Measurements from ENCODE around the gene PSORS1C1. TPM values are rescaled to one million over a fixed set of nuclear protein-coding genes. Genes with fewer than 3 reads are reported as not detected.

The PSORS1C1 gene
- total and polyA plus RNA-seq, 7 donors = 0.03 to 0.47 (median 0.07) TPM; not detected in 1

DNA sequence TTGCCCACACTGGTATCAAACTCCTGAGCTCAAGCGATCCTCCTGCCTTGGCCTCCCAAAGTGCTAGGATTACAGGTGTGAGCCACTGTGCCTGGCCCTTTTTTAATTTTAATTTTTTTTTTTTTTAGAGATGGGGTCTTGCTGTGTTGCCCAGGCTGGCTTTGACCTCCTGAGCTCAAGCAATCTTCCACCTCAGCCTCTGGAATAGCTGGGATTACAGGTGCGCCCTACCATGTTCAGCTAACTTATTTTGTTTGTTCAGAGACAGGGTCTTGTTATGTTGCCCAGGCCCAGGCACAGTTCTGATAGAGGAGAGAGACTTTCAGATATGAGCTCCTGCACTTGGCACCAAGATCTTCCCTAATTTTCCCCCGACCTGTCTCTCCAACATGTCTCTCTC is 16.2 kb downstream of the PSORS1C1 start:
- Histone ChIP-seq H3K36me3 (ENCODE audit: insufficient read depth in 1 of 2, low read depth in 1 of 2) (no peaks in the 10 kb centered on the region), H3K27ac (no peak overlapping the region), H3K4me1 (no peaks in the 10 kb centered on the region), H3K4me3 (no peak overlapping the region), H3K9me3 (no peaks in the 10 kb centered on the region), H3K27me3 (ENCODE audit: insufficient read depth in 3 of 3, low read length in 2 of 3) (no peaks in the 10 kb centered on the region)
- ATAC-seq (no peak), DNase-seq (no peak)
- intact Hi-C loops (cut with DNase I) = no loop called here
- 93 to 97% (median 93%) methylated on average over 3 of the region's 3 CpGs for WGBS, 3 donors
- TF ChIP-seq, protein P1, sequence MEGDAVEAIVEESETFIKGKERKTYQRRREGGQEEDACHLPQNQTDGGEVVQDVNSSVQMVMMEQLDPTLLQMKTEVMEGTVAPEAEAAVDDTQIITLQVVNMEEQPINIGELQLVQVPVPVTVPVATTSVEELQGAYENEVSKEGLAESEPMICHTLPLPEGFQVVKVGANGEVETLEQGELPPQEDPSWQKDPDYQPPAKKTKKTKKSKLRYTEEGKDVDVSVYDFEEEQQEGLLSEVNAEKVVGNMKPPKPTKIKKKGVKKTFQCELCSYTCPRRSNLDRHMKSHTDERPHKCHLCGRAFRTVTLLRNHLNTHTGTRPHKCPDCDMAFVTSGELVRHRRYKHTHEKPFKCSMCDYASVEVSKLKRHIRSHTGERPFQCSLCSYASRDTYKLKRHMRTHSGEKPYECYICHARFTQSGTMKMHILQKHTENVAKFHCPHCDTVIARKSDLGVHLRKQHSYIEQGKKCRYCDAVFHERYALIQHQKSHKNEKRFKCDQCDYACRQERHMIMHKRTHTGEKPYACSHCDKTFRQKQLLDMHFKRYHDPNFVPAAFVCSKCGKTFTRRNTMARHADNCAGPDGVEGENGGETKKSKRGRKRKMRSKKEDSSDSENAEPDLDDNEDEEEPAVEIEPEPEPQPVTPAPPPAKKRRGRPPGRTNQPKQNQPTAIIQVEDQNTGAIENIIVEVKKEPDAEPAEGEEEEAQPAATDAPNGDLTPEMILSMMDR (IDR thresholded peaks at IDR 0.05) = no peak

DNA sequence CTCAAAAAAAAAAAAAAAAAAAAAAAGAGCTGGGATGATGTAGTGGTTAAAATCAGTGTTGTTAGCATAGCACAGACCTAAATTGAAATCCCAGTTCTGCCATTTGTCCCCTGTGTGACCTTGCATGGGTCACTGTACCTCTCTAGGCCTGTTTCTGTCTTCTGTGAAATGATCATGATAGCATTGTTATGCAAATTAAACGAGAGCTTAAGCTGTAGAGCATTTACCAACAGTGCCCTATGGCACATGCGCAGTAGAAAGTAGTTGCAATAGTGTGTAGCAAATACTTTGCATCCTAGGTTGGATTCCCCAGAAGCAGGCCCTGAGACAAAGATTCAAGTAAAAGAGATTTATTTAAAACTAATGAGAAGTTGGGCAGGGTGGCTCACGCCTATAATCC is 17.0 kb downstream of the PSORS1C1 start:
- Histone ChIP-seq H3K36me3 (ENCODE audit: insufficient read depth in 1 of 2, low read depth in 1 of 2) (no peaks in the 10 kb centered on the region), H3K4me1 (no peaks in the 10 kb centered on the region), H3K9me3 (no peaks in the 10 kb centered on the region), H3K4me3 (no peak overlapping the region), H3K27me3 (ENCODE audit: insufficient read depth in 3 of 3, low read length in 2 of 3) (no peaks in the 10 kb centered on the region), H3K27ac (no peak overlapping the region)
- TF ChIP-seq, protein P1 (IDR thresholded peaks at IDR 0.05) = no peak
- DNase-seq = no peak
- no peak for ATAC-seq
- 69 to 92% (median 72%) methylated on average over 3 of the region's 3 CpGs for WGBS, 3 donors
- intact Hi-C loops (cut with DNase I) = no loop called here

DNA sequence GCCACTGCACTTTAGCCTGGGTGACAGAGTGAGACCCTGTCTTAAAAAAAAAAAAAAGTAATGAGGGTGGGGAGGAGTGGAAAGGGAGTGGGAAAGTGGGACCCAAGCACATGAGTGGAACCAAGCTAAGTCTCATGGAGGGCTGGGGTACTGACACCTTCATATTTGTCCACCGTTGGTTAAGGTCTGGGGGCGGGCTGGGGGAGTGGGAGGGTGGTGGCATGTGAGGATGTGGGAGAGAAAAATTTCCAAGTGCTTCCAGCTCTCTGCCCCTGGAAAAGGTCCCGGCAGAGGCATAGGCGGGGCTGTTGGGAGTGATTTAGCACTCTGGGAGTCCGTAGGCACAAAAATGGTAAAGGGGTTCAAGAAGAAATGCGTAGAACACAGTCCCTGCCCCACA is 18.2 kb downstream of the PSORS1C1 start:
- 58 to 78% (median 74%) methylated on average over 6 of the region's 6 CpGs for WGBS, 3 donors
- Histone ChIP-seq H3K4me3 (no peak overlapping the region), H3K9me3 (no peaks in the 10 kb centered on the region), H3K36me3 (ENCODE audit: insufficient read depth in 1 of 2, low read depth in 1 of 2) (no peaks in the 10 kb centered on the region), H3K4me1 (no peaks in the 10 kb centered on the region), H3K27ac (no peak overlapping the region), H3K27me3 (ENCODE audit: insufficient read depth in 3 of 3, low read length in 2 of 3) (no peaks in the 10 kb centered on the region)
- TF ChIP-seq, protein P1 (IDR thresholded peaks at IDR 0.05) = no peak
- ATAC-seq (no peak), DNase-seq (no peak)
- intact Hi-C loops (cut with DNase I) = no loop called here

DNA sequence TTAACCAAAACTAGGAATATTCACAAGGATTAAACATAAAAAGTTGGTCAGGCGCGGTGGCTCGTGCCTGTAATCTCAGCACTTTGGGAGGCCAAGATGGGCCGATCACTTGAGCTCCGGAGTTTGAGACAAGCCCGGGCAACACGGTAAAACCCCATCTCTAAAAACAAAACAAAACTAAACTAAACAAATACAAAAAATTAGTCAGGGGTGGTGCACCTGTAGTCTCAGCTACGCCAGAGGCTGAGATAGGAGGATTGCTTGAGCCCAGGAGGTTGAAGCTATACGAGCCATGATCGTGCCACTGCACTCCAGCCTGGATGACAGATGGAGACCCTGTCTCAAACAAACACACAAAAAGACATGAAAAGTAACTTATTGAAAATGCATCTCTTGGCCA is 21.1 kb downstream of the PSORS1C1 start:
- H3K9me3 ChIP-seq = no peaks in the 10 kb centered on the region
- H3K36me3 ChIP-seq (ENCODE audit: insufficient read depth in 1 of 2, low read depth in 1 of 2) = no peaks in the 10 kb centered on the region
- DNase-seq (no peak), ATAC-seq (no peak)
- no peak overlapping the region for H3K27ac ChIP-seq
- no peak overlapping the region for H3K4me3 ChIP-seq
- H3K4me1 ChIP-seq = no peaks in the 10 kb centered on the region
- no peaks in the 10 kb centered on the region for H3K27me3 ChIP-seq (ENCODE audit: insufficient read depth in 3 of 3, low read length in 2 of 3)
- TF ChIP-seq, protein P1 (IDR thresholded peaks at IDR 0.05) = no peak
- WGBS, 3 donors = 82 to 94% (median 90%) methylated on average over 10 of the region's 10 CpGs
- intact Hi-C loops (cut with DNase I) = loop anchor here in 1 of 2 donors (2.0 kb wide), 1 partner anchor 231 kb away; no protein-coding TSS in a partner anchor

DNA sequence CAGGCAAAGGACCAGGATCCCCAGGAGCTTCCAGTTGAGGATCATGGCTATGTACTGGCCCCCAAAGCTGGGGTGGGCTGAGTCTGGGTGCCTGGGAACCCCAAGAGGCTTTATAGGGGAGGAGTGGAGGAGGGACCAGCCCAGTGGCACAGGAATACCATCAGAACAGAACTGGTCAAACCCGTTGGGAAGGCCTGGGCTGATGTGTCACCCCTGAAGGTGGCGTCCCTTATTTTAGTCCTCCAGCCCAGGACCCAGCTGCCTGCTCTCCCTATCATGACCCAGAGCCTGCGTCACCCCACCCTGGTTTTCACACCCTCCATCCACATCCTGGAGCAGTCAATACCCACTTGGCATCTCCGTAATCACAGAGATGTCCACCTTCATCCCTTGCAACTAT is 24.4 kb downstream of the PSORS1C1 start, which contains the start of gene PSORS1C2:
Gene PSORS1C2, minus strand, starts transcription at position 85 of the 400 bp plus-strand sequence. Its CDS starts 40 bp downstream, at position 45.
- H3K27ac ChIP-seq = no peak within 1 kb of the TSS
- DNase-seq (no peak), ATAC-seq (no peak)
- TF ChIP-seq, protein P1 (IDR thresholded peaks at IDR 0.05) = no peak
- H3K27me3 ChIP-seq (ENCODE audit: insufficient read depth in 3 of 3, low read length in 2 of 3) = no peaks in the 10 kb centered on the region
- no peak within 1 kb of the TSS for H3K4me3 ChIP-seq
- H3K4me1 ChIP-seq = no peaks in the 10 kb centered on the region
- intact Hi-C loops (cut with DNase I) = loop anchor here (2.0 kb wide), 2 partner anchors 54 to 228 kb away; no protein-coding TSS in a partner anchor
- WGBS, 3 donors = 80 to 94% (median 84%) methylated on average over 4 of the region's 4 CpGs
- peaks cover 0 to 19% of the 10 kb centered on the region in 2 donors for H3K36me3 ChIP-seq (ENCODE audit: insufficient read depth in 1 of 2, low read depth in 1 of 2)
- no peaks in the 10 kb centered on the region for H3K9me3 ChIP-seq

Measured in psoas muscle (tissue), 8 donors.